WTC11 (cell line): ENCODE data around the gene ZNF423. TPM values are rescaled to one million over a fixed set of nuclear protein-coding genes. Genes with fewer than 3 reads are reported as not detected.

ENCODE experiments used
- ATAC-seq: fragments of 200-7000 bp; cut with Tn5 transposase; 2 replicates; pipeline ENCODE4 v1.10.0; 2021; ENCODE audit warnings: mild to moderate bottlenecking, moderate library complexity
- CTCF ChIA-PET: fragments of 300-600 bp; sonication (Branson Sonifier 250); formaldehyde crosslinking; loops from one replicate; lab custom pipeline; 2021; ENCODE audit warnings: antibody characterized with exemption; lab: Charles Lee
- POLR2A ChIA-PET: fragments of 350-600 bp; sonication (Branson Sonifier 250); formaldehyde crosslinking; loops from one replicate; lab custom pipeline; 2021; ENCODE audit warnings: antibody characterized with exemption; lab: Charles Lee
- DNase-seq: peaks from one replicate; pipeline ENCODE4 v3.0.0; 2021; ENCODE audit warnings: low spot score
- H3K27ac Mint-ChIP-seq: 2 replicates; pipeline ENCODE4 v1.8.0; 2021; ENCODE audit warnings: mixed read lengths
- H3K27me3 Mint-ChIP-seq: 2 replicates; pipeline ENCODE4 v1.8.0; 2021; ENCODE audit warnings: low read depth, mild to moderate bottlenecking, moderate library complexity, mixed read lengths
- H3K36me3 Mint-ChIP-seq: 2 replicates; pipeline ENCODE4 v1.8.0; 2021; ENCODE audit warnings: mixed read lengths
- H3K4me1 Mint-ChIP-seq: 2 replicates; pipeline ENCODE4 v1.8.0; 2022; ENCODE audit warnings: mixed read lengths
- H3K4me3 Mint-ChIP-seq: 2 replicates; pipeline ENCODE4 v1.8.0; 2021; ENCODE audit warnings: mild to moderate bottlenecking, moderate library complexity, mixed read lengths
- H3K9me3 Mint-ChIP-seq: 2 replicates; pipeline ENCODE4 v1.8.0; 2021; ENCODE audit warnings: mixed read lengths
- AR ChIP-seq: fragments of 250-450 bp; sonication (Bioruptor Pico); IDR thresholded peaks from 2 replicates; pipeline ENCODE4 v1.9.0; 2021; ENCODE audit warnings: mild to moderate bottlenecking
- E2F1 ChIP-seq: sonication (generic); formaldehyde crosslinking; IDR thresholded peaks from 2 replicates; pipeline ENCODE4 v1.8.0; 2022; ENCODE audit warnings: mild to moderate bottlenecking, missing genetic modification reagents
- EMX1 ChIP-seq: fragments of 250-450 bp; sonication (Bioruptor Pico); IDR thresholded peaks from 2 replicates; pipeline ENCODE4 v1.8.0; 2021; ENCODE audit warnings: mild to moderate bottlenecking
- ERG ChIP-seq: fragments of 250-450 bp; sonication (Bioruptor Pico); IDR thresholded peaks from 2 replicates; pipeline ENCODE4 v1.8.0; 2021; ENCODE audit warnings: mild to moderate bottlenecking
- FOXK1 ChIP-seq: sonication (generic); formaldehyde crosslinking; IDR thresholded peaks from 2 replicates; pipeline ENCODE4 v1.8.0; 2022; ENCODE audit warnings: mild to moderate bottlenecking, moderate library complexity, missing genetic modification reagents
- FOXP1 ChIP-seq: sonication (generic); formaldehyde crosslinking; IDR thresholded peaks from 2 replicates; pipeline ENCODE4 v1.8.0; 2022; ENCODE audit warnings: missing genetic modification reagents, mild to moderate bottlenecking, moderate library complexity, borderline replicate concordance
- GABPB1 ChIP-seq: sonication (generic); formaldehyde crosslinking; IDR thresholded peaks from 2 replicates; pipeline ENCODE4 v1.8.1; 2023; ENCODE audit warnings: mild to moderate bottlenecking, missing genetic modification reagents
- HMGA2 ChIP-seq: fragments of 250-450 bp; sonication (Bioruptor Pico); IDR thresholded peaks from 2 replicates; pipeline ENCODE4 v1.4.0; 2021; ENCODE audit warnings: mild to moderate bottlenecking, moderate library complexity
- HMGXB4 ChIP-seq: sonication (generic); formaldehyde crosslinking; IDR thresholded peaks from 2 replicates; pipeline ENCODE4 v1.8.1; 2023; ENCODE audit warnings: mild to moderate bottlenecking, moderate library complexity, missing genetic modification reagents
- JUN ChIP-seq: sonication (generic); formaldehyde crosslinking; IDR thresholded peaks from 2 replicates; pipeline ENCODE4 v1.8.0; 2023; ENCODE audit warnings: mild to moderate bottlenecking, missing genetic modification reagents
- MLX ChIP-seq: sonication (generic); formaldehyde crosslinking; IDR thresholded peaks from 2 replicates; pipeline ENCODE4 v1.8.1; 2023; ENCODE audit warnings: mild to moderate bottlenecking, missing genetic modification reagents, moderate library complexity
- MXD4 ChIP-seq: fragments of 250-450 bp; sonication (Bioruptor Pico); IDR thresholded peaks from 2 replicates; pipeline ENCODE4 v1.8.0; 2021; ENCODE audit warnings: mild to moderate bottlenecking, moderate library complexity, borderline replicate concordance
- NFYB ChIP-seq: sonication (generic); formaldehyde crosslinking; conservative IDR thresholded peaks from 2 replicates; pipeline ENCODE4 v1.8.0; 2022; ENCODE audit warnings: low read depth, missing genetic modification reagents
- ZMAT4 ChIP-seq: fragments of 250-450 bp; sonication (Bioruptor Pico); IDR thresholded peaks from 2 replicates; pipeline ENCODE4 v1.9.0; 2021; ENCODE audit warnings: mild to moderate bottlenecking
- ZNF138 ChIP-seq: sonication (generic); formaldehyde crosslinking; conservative IDR thresholded peaks from 2 replicates; pipeline ENCODE4 v1.8.1; 2022; ENCODE audit warnings: mild to moderate bottlenecking, moderate library complexity, missing genetic modification reagents
- ZNF512 ChIP-seq: sonication (generic); formaldehyde crosslinking; IDR thresholded peaks from 2 replicates; pipeline ENCODE4 v1.8.1; 2022; ENCODE audit warnings: missing genetic modification reagents, borderline replicate concordance
- ZNF671 ChIP-seq: fragments of 250-450 bp; sonication (Bioruptor Pico); IDR thresholded peaks from 2 replicates; pipeline ENCODE4 v1.8.0; 2021; ENCODE audit warnings: mild to moderate bottlenecking
- total RNA-seq: library from RNA; stranded (reverse); gene quantifications from 3 replicates; pipeline ENCODE4 v1.2.3, GENCODE V29; 2021

The ZNF423 gene
- total RNA-seq, 1 experiment from 2014 or later: 38.8 TPM

- TF ChIP-seq ZNF512 (CRISPR knock-in tag) (no peak), ZMAT4 (no peak), JUN (CRISPR knock-in tag) (no peak), ZNF671 (CRISPR knock-in tag) (no peak), MLX (CRISPR knock-in tag) (no peak), MXD4 (CRISPR knock-in tag) (no peak), FOXP1 (CRISPR knock-in tag) (no peak)
Measured at GRCh38 chr16:49886554-49887094, 30.7 kb upstream of the ZNF423 start (continued).

- ChIA-PET POLR2A (no interaction called here), CTCF (interaction anchor here (0.7 to 5.5 kb wide), 7 partner anchors 6 to 66 kb away, joined by 3 to 27 read pairs (median 3); no protein-coding TSS in a partner anchor)
- peaks cover 12% of the 10 kb centered on the region for H3K4me1 Mint-ChIP-seq
- DNase-seq: no peak
- no peak for ATAC-seq
- no peaks in the 10 kb centered on the region for H3K9me3 Mint-ChIP-seq
- TF ChIP-seq NFYB (CRISPR knock-in tag) (no peak), ZMAT4 (no peak), GABPB1 (CRISPR knock-in tag) (peak; percentile 97), FOXK1 (CRISPR knock-in tag) (no peak), AR (CRISPR knock-in tag) (no peak), EMX1 (no peak)
- H3K4me3 Mint-ChIP-seq: no peak overlapping the region
- no peak overlapping the region for H3K27ac Mint-ChIP-seq
- H3K27me3 Mint-ChIP-seq: no peaks in the 10 kb centered on the region
- no peaks in the 10 kb centered on the region for H3K36me3 Mint-ChIP-seq
Measured at GRCh38 chr16:49884033-49885015, 28.4 kb upstream of the ZNF423 start.

- H3K4me3 Mint-ChIP-seq: no peak overlapping the region
- ATAC-seq (peak; percentile 22; the same call in 1 of the 2 replicates), DNase-seq (no peak)
- no peaks in the 10 kb centered on the region for H3K9me3 Mint-ChIP-seq
- H3K27me3 Mint-ChIP-seq: no peaks in the 10 kb centered on the region
- no peak overlapping the region for H3K27ac Mint-ChIP-seq
- POLR2A ChIA-PET: no interaction called here
- CTCF ChIA-PET: interaction anchor here (0.6 to 5.5 kb wide), 7 partner anchors 7 to 228 kb away, joined by 3 to 27 read pairs (median 4); no protein-coding TSS in a partner anchor
- H3K36me3 Mint-ChIP-seq: no peaks in the 10 kb centered on the region
- peaks cover 12% of the 10 kb centered on the region for H3K4me1 Mint-ChIP-seq
- TF ChIP-seq HMGA2 (CRISPR knock-in tag) (no peak), ERG (CRISPR knock-in tag) (no peak), HMGXB4 (CRISPR knock-in tag) (no peak), E2F1 (CRISPR knock-in tag) (no peak), ZNF138 (no peak)
Measured at GRCh38 chr16:49883076-49884014, 27.4 kb upstream of the ZNF423 start.
